HG03457 (cell line): ENCODE measurements around the gene NHLH2.

Experiments
- ATAC-seq: cut with Tn5 transposase; IDR thresholded peaks from one replicate; pipeline ENCODE4 v1.9.1; 2021; ENCODE audit warnings: moderate number of reproducible peaks; ENCODE audit not compliant: unreplicated experiment

The NHLH2 gene

DNA sequence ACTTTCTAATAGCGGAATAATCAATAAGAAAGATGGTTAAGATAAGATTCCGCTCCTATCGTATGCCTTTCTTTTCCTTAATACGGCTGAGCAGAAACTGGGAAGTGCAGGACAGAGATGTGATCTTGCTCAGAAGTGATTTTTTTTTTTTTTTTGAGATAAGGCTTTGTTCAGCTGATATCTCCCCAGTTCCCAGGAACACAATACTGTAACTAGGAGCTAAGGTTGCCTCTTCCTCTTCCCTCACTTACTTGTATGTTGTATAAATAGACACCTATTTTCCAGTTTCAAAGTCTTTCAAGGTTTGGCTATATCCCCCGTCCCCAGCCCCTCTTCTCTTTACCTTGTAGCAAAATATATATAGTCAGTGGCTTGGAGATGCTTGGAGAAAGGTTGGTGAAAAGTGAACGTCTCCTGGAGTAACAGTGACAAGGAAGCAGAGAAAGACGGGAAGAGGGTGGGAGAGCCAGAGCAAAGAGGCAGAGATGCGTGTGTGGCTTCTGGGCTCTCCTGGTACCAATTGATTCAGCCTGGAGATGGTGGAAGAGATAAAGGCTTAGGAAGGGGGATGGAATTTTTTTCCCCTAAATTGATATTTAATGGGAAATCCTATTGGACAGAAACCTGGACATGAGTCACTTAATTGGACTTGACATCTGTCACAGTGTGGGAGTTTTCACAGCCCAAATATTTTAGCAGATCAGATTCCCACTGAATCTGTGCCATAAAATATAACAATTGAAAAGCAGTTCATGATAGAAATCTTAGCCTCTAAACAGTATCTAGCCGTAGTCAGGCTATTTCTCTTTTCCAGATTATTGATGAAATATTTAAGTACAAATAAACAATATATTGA, at the start of gene NHLH2:
TSS of gene NHLH2 (minus strand) at position 522 of the 856 bp plus-strand sequence. CDS start 2,754 bp downstream, outside the sequence.
- no peak for ATAC-seq

DNA sequence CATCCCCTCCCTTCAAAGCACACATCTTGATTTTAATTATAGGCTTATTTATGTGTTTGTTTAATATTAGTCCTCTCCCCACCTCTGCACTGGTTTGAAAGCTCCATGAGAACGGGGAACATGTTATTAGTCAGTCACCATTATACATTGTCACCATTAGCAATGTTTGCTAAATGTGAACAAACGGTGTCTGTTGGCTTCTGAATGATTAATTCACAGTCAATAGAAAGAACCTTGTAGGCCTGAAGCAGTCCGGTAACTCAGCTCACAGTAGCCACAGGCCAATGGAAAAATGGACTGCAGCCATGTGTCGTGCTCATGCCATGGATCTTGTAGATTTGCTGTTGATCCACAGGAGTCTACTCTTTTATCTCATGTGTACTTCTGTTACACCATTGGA, 49.7 kb upstream of the NHLH2 start:
- ATAC-seq, result no peak

DNA sequence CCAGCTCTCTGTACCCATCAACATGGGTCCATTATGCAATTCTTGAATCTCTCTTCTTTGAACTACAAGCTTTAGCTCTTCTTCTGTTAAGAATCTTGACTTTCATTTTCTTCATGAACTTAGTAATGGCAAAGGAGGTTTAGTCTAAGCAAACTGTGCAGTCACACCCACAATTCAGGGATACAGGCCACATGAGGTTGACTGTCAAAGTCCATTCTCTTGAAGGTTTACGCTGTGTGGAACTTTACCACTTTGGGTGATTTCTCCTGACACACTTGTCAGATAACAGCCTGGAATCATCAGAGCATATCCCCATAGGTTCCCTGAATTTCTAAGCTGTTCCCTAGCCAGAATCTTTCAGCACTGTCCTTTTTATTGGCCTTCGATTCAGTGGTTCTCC, 48.0 kb upstream of the NHLH2 start:
- ATAC-seq, result no peak

DNA sequence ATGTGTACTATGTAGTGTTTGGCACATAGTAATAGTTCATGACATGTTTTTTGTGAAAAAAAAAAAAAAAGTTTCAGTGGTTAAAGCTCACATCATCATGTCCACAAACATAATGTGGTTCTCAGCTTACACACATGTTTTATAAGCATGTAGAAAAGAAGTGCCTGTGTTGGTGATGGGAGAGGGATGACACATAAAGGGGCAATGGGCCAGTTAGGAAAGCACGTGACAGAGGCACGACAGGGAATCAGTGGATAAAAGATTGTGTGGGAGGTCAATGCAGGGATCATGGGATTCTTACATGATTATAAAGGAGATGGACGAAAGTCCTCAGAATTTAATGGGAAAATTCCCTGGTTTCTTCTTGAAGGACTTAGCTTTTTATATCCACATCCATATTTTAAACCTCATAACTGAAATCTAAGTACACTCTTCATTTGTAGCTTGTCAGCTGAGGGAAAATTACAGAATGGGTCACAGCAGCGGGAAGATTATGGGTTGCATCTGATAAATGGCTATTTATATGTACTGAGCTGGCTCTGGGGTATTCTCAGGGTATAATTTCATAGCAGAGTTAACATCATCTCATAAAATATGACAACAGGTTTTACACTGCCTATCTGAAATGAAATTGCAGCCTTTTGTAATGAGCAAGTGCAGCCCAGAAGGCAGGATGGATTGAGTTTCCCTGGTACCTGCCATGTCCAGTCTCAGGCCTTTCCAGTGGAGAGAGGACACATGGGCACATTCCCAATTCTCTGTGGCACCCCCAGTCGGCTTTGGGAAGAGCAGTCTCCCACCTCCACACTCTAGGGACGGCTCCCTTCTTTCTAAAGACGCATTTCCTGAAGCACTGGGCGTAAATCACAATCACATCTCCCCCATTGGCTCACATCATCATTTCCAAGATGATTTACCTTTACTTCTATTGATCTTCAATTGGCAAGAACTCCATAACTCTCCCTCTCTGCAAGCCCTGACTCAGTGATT, 42.3 kb upstream of the NHLH2 start:
- no peak for ATAC-seq

DNA sequence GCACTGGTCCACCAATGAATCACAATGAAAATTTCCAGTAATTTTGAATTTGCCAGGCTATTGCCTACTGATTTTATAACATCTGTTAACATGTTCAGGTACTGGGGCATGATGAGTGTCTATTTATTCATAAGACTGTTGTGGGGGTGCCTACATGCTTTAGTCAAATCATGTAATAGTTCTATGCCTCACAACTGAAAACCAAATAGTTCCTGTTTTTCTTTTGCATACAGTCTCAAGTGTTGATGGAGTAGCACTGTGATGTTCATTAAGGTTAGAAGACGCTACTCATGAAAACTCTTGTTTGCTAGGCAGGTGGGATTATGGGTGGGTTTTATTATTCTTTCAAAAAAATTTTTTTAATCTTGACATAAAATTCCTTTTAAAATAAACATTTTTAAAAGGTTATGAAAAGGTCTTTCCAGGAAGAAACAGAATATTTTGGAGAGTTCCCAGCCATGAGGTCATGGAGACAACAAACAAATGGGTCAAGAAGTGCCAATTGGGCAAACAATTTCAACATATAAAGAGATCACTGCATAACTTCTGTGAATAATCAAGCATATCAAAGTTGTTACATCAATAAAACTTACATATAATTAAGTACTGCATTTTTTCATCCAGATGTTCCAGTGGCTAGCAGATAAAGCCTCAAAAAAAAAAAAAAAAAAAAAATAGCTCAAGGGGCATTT, 40.2 kb upstream of the NHLH2 start:
- ATAC-seq, result no peak

DNA sequence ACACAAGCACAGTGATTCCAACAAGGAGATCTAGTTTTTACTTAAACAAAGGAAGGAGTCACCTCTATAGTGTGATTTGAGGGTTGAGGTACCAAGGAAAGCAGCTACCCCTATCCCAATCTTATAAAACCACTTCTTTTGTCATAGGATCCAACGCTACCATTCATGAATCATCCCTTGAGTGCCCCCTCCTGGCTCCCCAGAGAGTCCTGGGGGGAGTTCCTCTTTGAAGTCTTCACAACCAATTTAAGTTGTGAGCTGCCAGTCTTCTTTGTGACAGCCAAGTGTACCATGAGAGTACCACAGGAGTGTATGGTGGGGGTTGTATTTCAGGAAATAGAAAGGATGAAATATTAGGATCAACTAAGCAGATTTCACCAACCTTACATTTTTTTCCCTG, 39.1 kb upstream of the NHLH2 start:
- ATAC-seq, result no peak

DNA sequence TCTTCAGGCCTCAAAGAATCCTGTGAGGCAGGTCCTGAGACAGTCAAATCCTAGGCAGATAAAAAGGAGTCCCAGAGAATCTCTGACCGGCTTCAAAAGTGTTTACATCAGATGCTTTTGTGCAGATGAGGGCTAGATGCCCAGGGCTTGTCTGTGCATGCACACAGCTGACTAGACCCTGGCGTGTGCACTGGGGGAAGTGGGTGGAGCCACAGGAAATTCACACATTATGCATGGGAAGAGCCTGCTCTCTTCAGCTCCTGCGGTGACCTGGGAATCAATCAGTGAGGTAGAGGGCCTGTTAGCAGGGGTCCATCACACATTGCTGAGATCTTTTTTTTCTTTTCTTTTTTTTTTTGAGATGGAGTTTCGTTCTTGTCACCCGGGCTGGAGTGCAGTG, 36.6 kb upstream of the NHLH2 start:
- no peak for ATAC-seq

DNA sequence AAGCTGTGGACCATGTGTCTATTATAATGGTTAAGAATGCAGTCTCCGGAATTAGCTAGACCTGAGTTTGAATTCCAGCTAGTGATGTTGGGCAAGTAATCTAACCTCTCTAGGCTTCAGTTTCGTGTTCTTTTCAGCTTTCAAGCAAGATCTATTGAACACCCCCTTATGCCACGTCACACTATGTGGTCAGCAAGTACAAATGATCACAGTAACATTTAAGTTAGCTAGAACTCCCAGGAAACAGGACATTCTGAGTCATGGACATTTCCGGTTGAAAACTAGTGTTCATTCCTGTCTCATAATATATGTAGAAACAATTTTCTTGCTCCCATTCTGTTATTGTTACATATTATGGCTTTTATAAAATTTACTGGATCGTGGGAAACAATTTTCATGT, 34.0 kb upstream of the NHLH2 start:
- no peak for ATAC-seq

DNA sequence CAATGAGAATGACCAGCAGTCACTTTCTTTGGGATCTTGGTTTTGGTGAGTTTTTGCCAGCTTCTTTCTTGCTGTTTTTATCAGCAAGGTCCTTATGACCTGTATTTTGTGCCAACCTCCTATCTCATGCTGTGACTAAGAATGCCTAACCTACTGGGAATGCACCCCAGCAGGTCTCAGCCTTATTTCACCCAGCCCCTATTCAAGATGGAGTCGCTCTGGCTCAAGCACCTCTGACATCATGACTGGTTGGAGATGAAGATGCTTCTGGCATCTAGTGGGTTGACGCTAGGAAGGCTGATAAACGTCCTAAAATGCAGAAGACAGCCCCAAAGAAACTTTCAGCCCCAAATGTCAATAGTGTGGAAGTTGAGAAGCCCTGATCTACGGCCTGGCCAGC, 33.6 kb upstream of the NHLH2 start:
- no peak for ATAC-seq

DNA sequence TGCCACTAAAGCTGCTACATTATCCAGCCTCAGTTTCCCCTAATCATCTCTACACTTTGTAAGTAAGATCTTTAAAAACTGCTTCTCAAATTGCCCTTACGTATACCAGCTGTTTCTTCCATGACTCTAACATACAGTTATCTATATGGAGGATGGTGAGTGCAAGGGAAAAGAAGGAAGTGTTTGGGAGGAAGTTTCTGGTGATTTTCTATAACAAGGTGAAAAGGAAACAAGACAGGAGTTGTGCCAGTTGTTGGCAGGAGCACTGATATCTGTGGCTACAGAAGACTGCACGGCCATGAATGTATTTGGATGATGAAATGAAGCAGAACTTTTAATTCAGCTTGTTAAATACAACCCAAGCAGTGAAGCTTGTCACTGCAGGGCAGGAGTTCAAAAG, 32.3 kb upstream of the NHLH2 start:
- ATAC-seq, result no peak

DNA sequence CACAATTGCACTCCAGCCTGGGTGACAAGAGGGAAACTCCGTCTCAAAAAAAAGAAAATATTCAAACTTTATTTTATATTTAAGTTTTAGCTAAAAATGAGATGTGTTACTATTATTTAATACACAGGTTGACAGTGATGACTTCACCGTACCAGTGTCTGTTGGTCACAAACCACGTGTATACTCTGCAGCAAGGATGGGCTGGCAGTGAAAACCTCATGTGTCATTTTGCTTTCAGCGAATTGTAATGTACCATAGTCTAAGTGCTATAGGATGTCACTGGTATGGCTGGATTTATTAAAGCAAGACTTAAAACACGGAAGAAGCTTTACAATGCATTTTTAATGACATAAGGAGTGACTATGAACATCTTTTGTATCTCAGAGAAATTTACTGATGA, 28.1 kb upstream of the NHLH2 start:
- ATAC-seq, result no peak

DNA sequence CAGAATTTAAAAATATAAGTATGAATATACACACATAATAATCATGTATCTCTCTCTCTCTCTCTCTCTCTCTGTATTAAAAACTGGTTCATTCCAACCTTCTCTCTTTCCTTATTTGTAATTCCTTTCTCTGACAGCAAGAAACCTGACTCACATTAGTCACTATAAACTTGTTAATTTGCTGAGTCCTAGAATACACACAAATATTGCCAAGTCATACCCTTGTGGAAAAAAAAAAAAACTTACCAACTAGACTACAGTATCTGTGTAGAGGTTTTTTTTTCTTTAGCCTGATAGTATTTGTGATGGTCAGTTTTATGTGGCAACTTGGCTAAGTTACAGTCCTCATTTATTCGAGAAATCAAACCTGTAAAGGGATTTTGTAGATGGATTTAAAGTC, 26.3 kb upstream of the NHLH2 start:
- no peak for ATAC-seq

DNA sequence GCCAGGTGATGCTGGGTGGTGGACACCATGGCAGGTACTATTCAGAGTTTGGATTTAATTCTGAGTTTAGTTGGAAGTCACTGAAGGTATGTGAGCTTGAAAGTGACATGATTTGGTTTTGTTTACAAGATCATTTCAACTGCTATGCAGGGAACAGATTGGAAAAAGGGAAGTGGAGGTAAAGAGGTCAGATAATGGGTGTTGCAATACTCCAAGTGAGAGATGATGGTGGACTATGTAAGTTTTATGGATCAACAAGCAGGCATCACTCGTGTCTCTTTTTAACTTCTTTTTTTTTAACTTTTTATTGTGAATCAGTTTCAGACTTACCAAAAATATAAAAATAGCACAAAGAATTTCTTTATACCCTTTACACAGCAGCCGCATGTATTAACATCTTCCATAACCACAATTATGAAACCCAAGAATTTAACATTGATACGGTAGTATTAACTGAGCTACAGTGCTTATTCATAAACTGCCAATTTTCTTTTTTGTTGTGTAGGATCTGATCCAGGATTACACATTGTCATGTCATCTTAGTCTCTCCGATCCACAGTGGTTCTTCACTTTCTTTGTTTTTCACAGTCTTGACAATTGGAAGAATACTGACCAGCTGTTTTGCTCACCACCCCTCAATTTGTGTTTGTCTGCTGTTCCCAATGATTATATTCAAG, 24.9 kb upstream of the NHLH2 start:
- ATAC-seq, result no peak

DNA sequence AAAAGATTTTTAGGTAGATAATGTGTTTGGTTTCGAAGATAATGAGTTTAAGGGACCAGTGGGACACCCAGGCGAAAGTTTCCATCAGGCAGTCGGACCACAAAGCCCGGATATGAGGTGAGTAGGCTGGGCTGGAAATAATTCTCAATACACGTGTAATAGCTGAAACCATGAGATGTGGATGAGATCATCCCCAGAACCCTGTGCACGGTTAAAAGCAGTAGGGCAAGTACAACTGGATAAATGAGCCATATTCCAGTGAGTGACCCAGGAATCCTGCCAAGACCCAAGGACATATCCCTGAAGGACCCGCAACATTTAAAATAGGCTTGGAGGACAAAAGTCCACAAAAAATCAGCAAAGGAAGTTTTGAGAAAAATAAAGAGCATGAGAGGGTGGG, 21.5 kb upstream of the NHLH2 start:
- ATAC-seq, result no peak

DNA sequence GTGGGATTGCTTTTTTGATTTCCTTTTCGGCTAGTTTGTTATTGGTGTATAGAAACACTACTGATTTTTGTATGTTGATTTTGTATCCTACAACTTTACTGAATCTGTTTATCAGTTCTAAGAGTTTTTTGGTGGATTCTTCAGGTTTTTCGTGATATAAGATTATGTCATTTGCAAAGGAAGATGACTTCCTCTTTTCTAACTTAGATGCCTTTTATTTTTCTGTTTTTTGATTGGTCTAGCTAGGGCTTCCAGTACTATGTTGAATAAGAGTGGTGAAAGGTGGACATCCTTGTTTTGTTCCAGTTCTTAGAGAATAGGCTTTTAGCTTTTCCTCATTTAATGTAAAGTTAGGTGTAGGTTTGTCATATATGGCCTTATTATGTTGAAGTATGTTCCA, 13.1 kb upstream of the NHLH2 start:
- no peak for ATAC-seq

DNA sequence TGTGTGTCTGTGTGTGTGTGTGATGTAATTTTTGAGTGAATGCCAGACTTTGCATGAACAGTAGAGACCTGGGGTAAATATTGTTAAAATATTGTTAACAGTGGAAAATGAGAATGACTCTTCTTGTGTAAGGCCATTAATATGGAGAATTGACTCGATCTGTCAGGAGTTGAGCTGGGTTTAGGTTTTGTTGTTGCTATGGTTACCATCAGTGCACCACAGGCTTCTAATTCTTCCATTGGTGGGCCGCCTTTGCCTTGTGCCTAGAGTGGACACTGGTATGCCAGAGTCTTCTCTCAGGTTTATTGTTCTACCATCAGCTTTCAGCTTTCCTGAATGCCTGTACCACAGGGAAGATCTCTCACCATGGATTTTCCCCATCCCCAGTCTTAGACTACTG, 10.0 kb upstream of the NHLH2 start:
- ATAC-seq, result no peak

DNA sequence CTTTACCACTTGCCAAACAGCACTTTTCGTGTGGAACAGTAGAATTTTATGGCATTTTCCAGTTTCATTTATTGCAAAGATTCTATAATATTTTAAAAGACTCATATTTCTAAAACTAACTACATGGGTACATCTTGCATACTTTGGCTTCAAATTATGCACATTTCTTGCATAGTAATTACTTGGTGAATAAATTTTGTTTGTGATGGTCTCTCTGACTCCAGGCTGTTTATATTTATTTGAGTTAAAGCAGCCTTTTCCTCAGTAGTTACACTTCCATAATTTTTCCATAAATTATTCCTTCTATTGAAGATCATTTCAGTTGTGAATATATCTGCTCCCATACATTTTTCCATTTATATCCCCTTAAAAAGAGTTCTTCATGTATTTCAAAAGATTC, 6.9 kb upstream of the NHLH2 start:
- no peak for ATAC-seq

DNA sequence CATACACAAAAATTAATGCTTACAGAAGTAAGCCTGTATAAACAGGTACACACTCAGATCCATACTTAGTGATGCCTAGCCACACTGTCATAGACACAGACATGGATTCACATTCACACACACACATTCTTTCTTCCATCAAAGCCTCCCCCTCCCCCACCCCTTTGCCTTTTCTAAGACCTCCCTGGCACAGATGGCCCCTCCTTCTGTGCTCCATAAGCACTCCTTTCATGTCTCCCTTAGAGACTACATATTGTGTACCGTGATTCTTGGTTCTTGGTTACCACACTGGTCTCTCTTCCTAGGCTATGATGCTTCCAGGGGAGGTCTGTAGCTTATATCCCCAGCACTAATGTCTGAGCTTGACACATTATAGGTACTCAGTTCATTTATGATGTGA, 2.0 kb upstream of the NHLH2 start:
- no peak for ATAC-seq

DNA sequence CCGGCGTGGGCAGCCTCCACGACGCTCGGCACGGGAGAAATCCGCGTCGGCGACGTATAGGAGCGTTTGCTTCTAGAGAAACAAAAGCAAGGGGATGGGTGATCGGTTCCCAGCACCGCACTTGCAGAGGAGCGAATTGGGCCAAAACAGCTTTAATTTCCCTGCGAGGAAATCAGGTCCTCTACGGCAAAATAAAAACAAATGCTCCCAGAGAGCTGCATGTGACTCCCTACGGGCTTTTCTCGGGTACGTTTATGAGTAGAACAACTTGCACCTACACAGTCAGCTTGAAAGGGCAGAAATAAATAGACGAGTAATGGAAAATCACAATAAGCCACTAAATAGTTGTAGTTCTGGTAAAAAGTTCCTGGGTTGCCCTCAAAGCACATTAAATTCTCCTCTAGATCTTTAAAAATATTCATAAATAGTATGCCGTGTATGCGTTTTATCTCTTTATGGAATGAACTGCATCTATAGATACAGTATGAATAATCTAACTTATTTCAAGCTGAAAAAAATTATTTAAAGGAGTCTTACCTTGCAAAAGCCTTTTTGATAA, 1.2 kb downstream of the NHLH2 start:
- no peak for ATAC-seq

DNA sequence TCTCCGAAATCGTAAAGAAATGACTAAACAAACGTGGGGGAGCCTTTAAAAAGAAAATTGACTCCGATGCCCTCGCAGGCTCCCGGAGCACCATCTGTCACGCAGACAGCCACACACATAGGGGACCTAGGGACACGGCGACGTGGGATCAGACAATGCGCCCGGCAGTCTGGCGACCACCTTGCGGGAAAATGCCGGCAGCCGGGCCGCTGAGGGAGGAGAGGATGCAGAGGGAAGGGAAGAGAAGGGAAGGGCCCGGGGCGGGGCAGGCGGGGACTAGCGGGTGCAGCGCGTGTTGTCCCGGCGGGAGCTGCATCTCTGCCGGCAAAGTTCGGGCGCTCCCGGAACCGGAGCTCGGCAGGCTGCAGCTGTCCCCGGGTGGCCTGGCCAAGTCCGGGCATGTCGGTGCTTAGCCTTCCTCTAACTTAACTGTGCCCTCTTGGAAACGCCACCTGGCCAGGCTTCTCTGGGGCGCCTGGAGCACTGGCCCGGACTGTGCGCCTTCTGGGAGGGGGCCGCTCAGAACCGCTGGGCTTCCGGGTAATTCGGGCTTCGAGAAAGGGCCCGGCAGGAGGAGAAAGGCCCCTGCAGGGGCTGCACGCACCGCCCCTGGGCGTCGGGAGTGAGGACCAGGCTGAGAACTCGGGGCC, 1.8 kb downstream of the NHLH2 start:
- no peak for ATAC-seq
